Muscle layer of duodenum (tissue), 2 donors: ENCODE results near the gene ZMYND11.
"Not testable (repeated sequence)": the region's sequence is repeated elsewhere in the genome, so short reads cannot be mapped to it uniquely, and the experiment has no call there.

Experiments used
- H3K27ac ChIP-seq: one replicate; pipeline ENCODE4 v1.7.0; 2013; ENCODE audit warnings: mild to moderate bottlenecking, low read length
- H3K27me3 ChIP-seq: one replicate; pipeline ENCODE4 v1.7.0; 2013; ENCODE audit warnings: low read depth, mild to moderate bottlenecking, control low read depth, low read length
- H3K36me3 ChIP-seq, 2 donors: one replicate each; pipeline ENCODE4 v1.7.0; 2013; ENCODE audit warnings: low read length in 2 of 2, control low read depth in 1 of 2, mild to moderate bottlenecking in 1 of 2; ENCODE audit not compliant: insufficient read depth in 2 of 2, control insufficient read depth in 1 of 2
- H3K4me1 ChIP-seq, 2 donors: one replicate each; pipeline ENCODE4 v1.7.0; 2013; ENCODE audit warnings: low read length in 2 of 2, mild to moderate bottlenecking in 2 of 2, control low read depth in 1 of 2, moderate library complexity in 1 of 2; ENCODE audit not compliant: insufficient read depth in 2 of 2, control insufficient read depth in 1 of 2
- H3K4me3 ChIP-seq, 2 donors: one replicate each; pipeline ENCODE4 v1.7.0; 2013; ENCODE audit warnings: low read length in 2 of 2, low read depth in 1 of 2, mild to moderate bottlenecking in 1 of 2
- H3K9me3 ChIP-seq, 2 donors: one replicate each; pipeline ENCODE4 v1.7.0; 2013; ENCODE audit warnings: low read length in 2 of 2, control low read depth in 1 of 2, mild to moderate bottlenecking in 1 of 2; ENCODE audit not compliant: control insufficient read depth in 1 of 2
- donor health status: healthy.

Gene ZMYND11

GRCh38 chr10:178208-178607, 43.0 kb downstream of the ZMYND11 start:
- Histone ChIP-seq H3K4me3 (no peak overlapping the region), H3K27ac (no peak overlapping the region), H3K27me3 (no peaks in the 10 kb centered on the region), H3K36me3 (peaks cover 9 to 12% of the 10 kb centered on the region in 2 donors), H3K9me3 (no peaks in the 10 kb centered on the region), H3K4me1 (no peaks in the 10 kb centered on the region)

- Histone ChIP-seq H3K9me3 (no peaks in the 10 kb centered on the region), H3K27ac (no peak overlapping the region), H3K4me1 (no peaks in the 10 kb centered on the region), H3K36me3 (peaks cover 11 to 17% of the 10 kb centered on the region in 2 donors), H3K4me3 (no peak overlapping the region), H3K27me3 (no peaks in the 10 kb centered on the region)
Measured at GRCh38 chr10:178723-179122, 43.5 kb downstream of the ZMYND11 start.

GRCh38 chr10:182441-183201, 47.4 kb downstream of the ZMYND11 start:
- Histone ChIP-seq H3K4me1 (no peaks in the 10 kb centered on the region), H3K27me3 (no peaks in the 10 kb centered on the region), H3K4me3 (no peak overlapping the region), H3K9me3 (no peaks in the 10 kb centered on the region), H3K36me3 (peaks cover 11 to 31% of the 10 kb centered on the region in 2 donors), H3K27ac (no peak overlapping the region)

GRCh38 chr10:184174-184573, 48.9 kb downstream of the ZMYND11 start:
- peaks cover 11 to 31% of the 10 kb centered on the region in 2 donors for H3K36me3 ChIP-seq
- H3K4me1 ChIP-seq: no peaks in the 10 kb centered on the region
- H3K9me3 ChIP-seq: no peaks in the 10 kb centered on the region
- no peak overlapping the region for H3K27ac ChIP-seq
- no peak overlapping the region for H3K4me3 ChIP-seq
- no peaks in the 10 kb centered on the region for H3K27me3 ChIP-seq

GRCh38 chr10:184911-185310, 49.7 kb downstream of the ZMYND11 start:
- H3K27me3 ChIP-seq: no peaks in the 10 kb centered on the region
- no peaks in the 10 kb centered on the region for H3K9me3 ChIP-seq
- H3K4me3 ChIP-seq: no peak overlapping the region
- peaks cover 9 to 34% of the 10 kb centered on the region in 2 donors for H3K36me3 ChIP-seq
- no peaks in the 10 kb centered on the region for H3K4me1 ChIP-seq
- no peak overlapping the region for H3K27ac ChIP-seq

GRCh38 chr10:185571-185970, 50.3 kb downstream of the ZMYND11 start:
- not testable (repeated sequence) for H3K27me3 ChIP-seq, H3K4me1 ChIP-seq, H3K4me3 ChIP-seq, H3K27ac ChIP-seq, H3K9me3 ChIP-seq
- peaks cover 8 to 36% of the 10 kb centered on the region in 2 donors for H3K36me3 ChIP-seq

GRCh38 chr10:186911-187310, 51.7 kb downstream of the ZMYND11 start:
- Histone ChIP-seq H3K4me1 (no peaks in the 10 kb centered on the region), H3K9me3 (no peaks in the 10 kb centered on the region), H3K36me3 (peaks cover 8 to 32% of the 10 kb centered on the region in 2 donors), H3K4me3 (no peak overlapping the region), H3K27ac (no peak overlapping the region), H3K27me3 (no peaks in the 10 kb centered on the region)

- H3K27ac ChIP-seq: no peak overlapping the region
- peaks cover 0 to 23% of the 10 kb centered on the region in 2 donors for H3K36me3 ChIP-seq
- H3K9me3 ChIP-seq: no peaks in the 10 kb centered on the region
- H3K27me3 ChIP-seq: no peaks in the 10 kb centered on the region
- H3K4me1 ChIP-seq: peaks cover 5 to 7% of the 10 kb centered on the region in 2 donors
- H3K4me3 ChIP-seq: no peak overlapping the region
Measured at GRCh38 chr10:188546-188945, 53.3 kb downstream of the ZMYND11 start.

GRCh38 chr10:190216-190615, 55.0 kb downstream of the ZMYND11 start:
- no peak overlapping the region for H3K27ac ChIP-seq
- H3K4me1 ChIP-seq: peaks cover 5 to 7% of the 10 kb centered on the region in 2 donors
- no peaks in the 10 kb centered on the region for H3K9me3 ChIP-seq
- H3K27me3 ChIP-seq: no peaks in the 10 kb centered on the region
- no peak overlapping the region for H3K4me3 ChIP-seq
- H3K36me3 ChIP-seq: peaks cover 0 to 8% of the 10 kb centered on the region in 2 donors

- H3K4me1 ChIP-seq: peaks cover 5 to 7% of the 10 kb centered on the region in 2 donors
- H3K9me3 ChIP-seq: no peaks in the 10 kb centered on the region
- peaks cover 3 to 8% of the 10 kb centered on the region in 2 donors for H3K36me3 ChIP-seq
- no peak overlapping the region for H3K4me3 ChIP-seq
- no peak overlapping the region for H3K27ac ChIP-seq
- no peaks in the 10 kb centered on the region for H3K27me3 ChIP-seq
Measured at GRCh38 chr10:191703-192518, 56.7 kb downstream of the ZMYND11 start.

- no peak overlapping the region for H3K27ac ChIP-seq
- no peak overlapping the region for H3K4me3 ChIP-seq
- H3K9me3 ChIP-seq: no peaks in the 10 kb centered on the region
- H3K36me3 ChIP-seq: peaks cover 3 to 8% of the 10 kb centered on the region in 2 donors
- H3K27me3 ChIP-seq: no peaks in the 10 kb centered on the region
- peaks cover 5 to 7% of the 10 kb centered on the region in 2 donors for H3K4me1 ChIP-seq
Measured at GRCh38 chr10:194281-194680, 59.0 kb downstream of the ZMYND11 start.
